Measurements from ENCODE around the gene GLCE. TPM values are rescaled to one million over a fixed set of nuclear protein-coding genes. Genes with fewer than 3 reads are reported as not detected.
"Not testable (repeated sequence)": the region's sequence is repeated elsewhere in the genome, so short reads cannot be mapped to it uniquely, and the experiment has no call there.

GLCE gene
- total RNA-seq, 1 donor = 3.7 TPM

DNA sequence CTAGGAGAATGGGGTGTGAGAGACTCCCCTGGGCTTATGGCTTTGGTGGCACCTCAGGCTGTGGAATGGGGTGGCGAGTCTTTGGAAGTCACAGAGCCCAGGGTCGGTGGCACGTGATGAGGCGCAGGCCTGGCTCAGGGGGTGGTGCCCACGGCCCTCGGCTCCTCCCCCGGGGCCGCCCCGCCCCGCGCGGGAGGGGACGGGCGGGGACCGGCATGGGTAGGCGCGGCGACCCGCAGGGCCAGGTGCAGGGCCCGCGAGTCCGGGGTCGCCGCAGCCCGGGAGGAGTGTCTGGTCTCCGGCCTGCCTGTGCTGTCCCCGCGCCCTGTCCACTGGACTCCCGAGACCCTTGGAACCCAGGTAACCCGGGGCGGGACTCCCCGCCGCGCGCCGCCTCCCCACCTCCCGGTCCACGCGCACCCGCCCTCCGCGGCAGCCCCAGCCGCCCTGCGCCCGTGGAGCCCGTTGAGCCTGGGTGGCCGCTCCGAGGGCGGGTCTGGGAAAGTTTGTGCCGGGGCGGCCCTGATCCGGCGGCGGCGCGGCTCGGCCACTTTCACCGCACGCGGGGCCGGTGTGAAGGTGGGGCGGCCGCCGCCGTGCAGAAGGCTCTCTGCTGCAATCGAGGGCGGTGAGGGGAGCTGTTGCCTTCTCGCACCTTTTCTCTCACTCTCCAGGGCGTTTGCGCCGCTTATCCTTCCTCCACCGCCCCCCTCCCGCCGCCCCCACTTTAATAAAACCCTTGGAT, 138.4 kb downstream of the GLCE start, which contains the start of gene PAQR5:
TSS of gene PAQR5 (plus strand) at position 216 of the 745 bp plus-strand sequence. CDS start 61,169 bp downstream, outside the sequence.
- H3K9me3 ChIP-seq (ENCODE audit: low read depth, low read length) = no peaks in the 10 kb centered on the region
- peaks cover 28% of the 10 kb centered on the region for H3K27me3 ChIP-seq (ENCODE audit: insufficient read depth, low read length)
- H3K4me3 ChIP-seq (ENCODE audit: low read length) = peak within 1 kb of the TSS; percentile 8

DNA sequence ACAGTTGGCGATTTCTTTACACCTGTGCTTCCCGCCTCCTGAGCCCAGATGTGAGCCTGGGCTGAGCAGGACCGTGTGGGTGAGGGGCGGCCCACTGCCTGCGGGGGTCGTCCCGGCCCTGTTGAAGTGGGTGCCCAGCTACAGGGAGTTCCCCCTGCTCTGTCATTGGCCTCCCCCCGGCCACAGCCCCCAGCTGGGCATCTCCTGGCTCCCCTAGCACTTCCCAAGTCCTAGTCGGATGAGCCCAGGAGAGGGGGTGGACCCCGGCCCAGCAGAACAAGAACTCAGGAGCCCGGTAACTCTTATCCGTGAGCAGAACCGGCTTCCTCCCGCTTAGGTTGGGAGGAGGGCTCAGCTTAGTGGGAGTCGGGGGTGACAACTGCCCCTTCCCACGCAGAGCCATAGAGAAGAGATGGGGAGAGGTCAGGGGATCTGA, 139.0 kb downstream of the GLCE start:
- Histone ChIP-seq H3K4me1 (ENCODE audit: insufficient read depth, low read length) (peaks cover 5% of the 10 kb centered on the region), H3K9me3 (ENCODE audit: low read depth, low read length) (no peaks in the 10 kb centered on the region), H3K27me3 (ENCODE audit: insufficient read depth, low read length) (peaks cover 28% of the 10 kb centered on the region), H3K4me3 (ENCODE audit: low read length) (no peak overlapping the region)

More for the DNA sequence above, 138.4 kb downstream of the GLCE start, which contains the start of gene PAQR5:
- peaks cover 5% of the 10 kb centered on the region for H3K4me1 ChIP-seq (ENCODE audit: insufficient read depth, low read length)

DNA sequence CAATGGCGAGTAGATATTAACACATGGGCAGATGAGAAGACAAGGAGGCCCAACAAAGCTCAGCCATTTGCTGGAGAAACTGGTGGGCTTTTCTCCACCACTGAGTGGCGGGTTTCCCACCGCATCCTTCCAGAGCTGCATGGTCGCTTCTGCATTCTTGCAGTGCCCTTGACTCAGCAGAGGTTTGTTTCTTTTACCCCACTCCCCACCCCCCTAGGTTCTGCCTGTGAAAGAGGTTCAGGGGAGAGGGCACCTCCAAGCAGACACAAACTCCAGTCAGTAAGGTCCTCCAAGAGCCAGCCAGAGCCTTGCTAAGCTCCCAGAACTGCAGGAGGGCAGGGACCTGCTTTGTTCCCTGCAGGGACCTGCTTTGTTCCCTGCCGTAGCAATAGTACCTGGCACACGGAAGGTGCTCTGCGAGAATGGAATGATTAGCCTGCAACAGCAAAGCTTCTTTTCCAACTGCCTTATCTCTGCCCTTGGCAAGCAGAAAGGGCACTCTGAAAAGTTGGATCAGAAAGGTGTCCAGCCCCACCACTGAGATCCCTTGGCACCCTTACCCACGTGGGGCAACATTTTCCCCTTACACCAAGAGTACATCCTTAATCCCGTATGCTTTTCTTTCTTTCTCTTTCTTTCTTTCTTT, 139.6 kb downstream of the GLCE start:
- H3K27me3 ChIP-seq (ENCODE audit: insufficient read depth, low read length) = peaks cover 28% of the 10 kb centered on the region
- peaks cover 5% of the 10 kb centered on the region for H3K4me1 ChIP-seq (ENCODE audit: insufficient read depth, low read length)
- no peak overlapping the region for H3K4me3 ChIP-seq (ENCODE audit: low read length)
- H3K9me3 ChIP-seq (ENCODE audit: low read depth, low read length) = no peaks in the 10 kb centered on the region

DNA sequence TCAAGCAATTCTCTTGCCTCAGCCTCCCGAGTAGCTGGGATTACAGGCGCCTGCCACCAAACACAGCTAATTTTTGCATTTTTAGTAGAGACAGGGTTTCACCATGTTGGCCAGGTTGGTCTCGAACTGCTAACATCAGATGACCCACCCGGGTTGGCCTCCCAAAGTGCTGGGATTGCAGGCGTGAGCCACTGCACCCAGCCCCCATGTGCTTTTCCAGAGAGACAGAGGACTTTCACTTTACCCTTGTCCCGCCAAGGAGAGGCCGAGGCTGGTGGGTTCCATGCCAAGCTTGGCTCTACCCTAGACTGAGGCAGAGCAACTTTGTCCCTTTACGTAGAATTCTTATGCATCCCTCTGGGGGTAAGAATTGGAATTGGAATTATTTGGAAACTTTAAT, 140.7 kb downstream of the GLCE start:
- H3K4me3 ChIP-seq (ENCODE audit: low read length); H3K9me3 ChIP-seq (ENCODE audit: low read depth, low read length); H3K4me1 ChIP-seq (ENCODE audit: insufficient read depth, low read length): not testable (repeated sequence)
- H3K27me3 ChIP-seq (ENCODE audit: insufficient read depth, low read length) = peaks cover 28% of the 10 kb centered on the region

DNA sequence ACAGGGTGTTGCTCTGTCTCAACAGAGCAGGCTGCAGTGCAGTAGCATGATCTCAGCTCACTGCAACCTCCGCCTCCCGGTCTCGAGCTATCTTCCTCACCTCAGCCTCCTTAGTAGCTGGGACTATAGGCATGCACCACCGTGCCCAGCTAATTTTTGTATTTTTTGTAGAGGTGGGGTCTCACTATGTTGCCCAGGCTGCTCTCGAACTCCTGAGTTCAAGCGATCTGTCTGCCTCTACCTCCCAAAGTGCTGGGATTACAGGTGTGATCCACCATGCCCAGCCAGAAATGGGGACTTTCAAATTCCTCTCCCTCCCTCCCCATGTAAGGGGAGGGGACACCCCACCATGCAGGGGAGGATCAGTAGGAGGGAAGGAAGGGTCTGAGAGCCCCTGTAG, 141.7 kb downstream of the GLCE start:
- not testable (repeated sequence) for H3K4me1 ChIP-seq (ENCODE audit: insufficient read depth, low read length); H3K9me3 ChIP-seq (ENCODE audit: low read depth, low read length); H3K4me3 ChIP-seq (ENCODE audit: low read length)
- H3K27me3 ChIP-seq (ENCODE audit: insufficient read depth, low read length) = peaks cover 28% of the 10 kb centered on the region

DNA sequence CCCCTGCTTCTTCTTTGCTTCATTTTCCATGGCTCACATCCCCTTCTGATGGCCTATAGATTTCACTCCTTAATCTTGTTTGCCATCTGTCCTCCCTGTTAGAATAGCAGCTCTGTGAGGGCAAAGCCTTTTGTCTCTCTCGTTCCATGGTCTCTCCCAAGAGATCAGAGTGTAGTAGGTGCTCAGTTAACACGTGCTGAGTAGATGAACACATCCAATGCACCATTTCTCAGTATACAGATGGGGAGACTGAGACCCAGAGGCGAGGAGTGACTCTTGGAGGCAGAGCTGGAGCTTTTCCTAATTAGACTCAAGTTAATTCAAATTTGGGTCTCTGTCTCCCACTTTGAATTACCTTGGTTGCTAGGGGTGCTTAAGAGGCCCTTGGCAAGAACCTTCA, 142.5 kb downstream of the GLCE start:
- Histone ChIP-seq H3K4me1 (ENCODE audit: insufficient read depth, low read length) (peaks cover 5% of the 10 kb centered on the region), H3K4me3 (ENCODE audit: low read length) (no peak overlapping the region), H3K9me3 (ENCODE audit: low read depth, low read length) (no peaks in the 10 kb centered on the region), H3K27me3 (ENCODE audit: insufficient read depth, low read length) (peaks cover 23% of the 10 kb centered on the region)

DNA sequence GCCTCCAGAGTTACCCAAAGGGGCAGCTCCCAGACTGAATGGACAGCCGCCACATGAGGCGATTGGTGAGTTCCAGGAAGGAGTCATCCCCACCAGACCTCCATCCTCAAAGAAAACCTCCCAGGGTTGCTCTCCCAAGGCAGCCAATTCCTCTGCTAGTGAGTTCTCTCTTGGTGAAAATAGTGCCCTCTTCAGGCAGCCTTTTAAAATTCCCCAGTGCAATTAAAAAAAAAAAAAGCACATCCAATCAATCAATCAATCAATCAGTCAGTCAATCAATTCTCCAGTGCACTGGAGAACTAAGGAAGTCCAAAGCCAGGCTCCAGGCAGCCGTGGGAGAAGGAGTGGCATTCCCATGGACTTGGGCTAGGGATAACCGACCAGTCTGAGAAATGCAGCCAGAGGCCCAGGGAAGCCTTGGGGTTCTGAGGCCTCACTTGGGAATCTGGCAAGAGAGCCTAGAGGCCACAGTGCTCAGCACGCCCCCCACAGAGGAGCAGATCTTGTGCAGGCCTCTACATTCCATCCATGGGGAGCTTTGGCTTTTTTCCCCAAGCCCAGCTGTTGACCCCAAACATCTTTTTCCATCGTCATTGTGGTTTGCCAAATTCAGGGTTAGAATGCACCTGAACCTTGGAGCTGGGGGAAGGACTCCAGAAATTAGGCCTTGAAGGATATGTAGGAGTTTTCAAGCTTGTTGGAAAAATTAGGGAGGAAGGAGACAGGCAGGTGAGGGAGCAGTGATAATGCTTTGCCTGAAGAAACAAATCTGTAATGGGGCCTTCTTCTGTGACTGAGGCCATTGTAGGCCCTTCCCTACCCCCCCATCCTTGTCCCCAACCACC, 143.1 kb downstream of the GLCE start:
- Histone ChIP-seq H3K4me3 (ENCODE audit: low read length) (no peak overlapping the region), H3K27me3 (ENCODE audit: insufficient read depth, low read length) (peaks cover 16% of the 10 kb centered on the region), H3K4me1 (ENCODE audit: insufficient read depth, low read length) (peaks cover 5% of the 10 kb centered on the region), H3K9me3 (ENCODE audit: low read depth, low read length) (no peaks in the 10 kb centered on the region)

DNA sequence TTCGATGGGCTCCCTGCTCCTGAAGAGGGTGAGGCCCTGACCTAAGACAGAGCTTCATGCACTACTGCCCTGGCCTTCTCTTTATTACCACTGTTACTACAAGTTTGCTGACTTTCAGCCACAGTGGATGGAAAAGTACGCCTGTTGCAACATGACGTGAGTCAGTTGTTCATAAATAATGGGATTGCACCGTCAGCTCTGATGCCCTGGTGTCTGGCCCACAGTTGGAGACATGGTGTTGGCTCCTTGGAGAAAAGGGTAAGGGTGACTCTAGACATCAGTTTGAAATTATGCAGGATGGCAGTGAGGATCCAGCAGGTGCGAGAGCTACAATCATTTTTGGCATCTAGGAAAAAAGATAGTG, 143.7 kb downstream of the GLCE start:
- Histone ChIP-seq H3K9me3 (ENCODE audit: low read depth, low read length) (no peaks in the 10 kb centered on the region), H3K4me1 (ENCODE audit: insufficient read depth, low read length) (peaks cover 5% of the 10 kb centered on the region), H3K27me3 (ENCODE audit: insufficient read depth, low read length) (peaks cover 16% of the 10 kb centered on the region), H3K4me3 (ENCODE audit: low read length) (no peak overlapping the region)

DNA sequence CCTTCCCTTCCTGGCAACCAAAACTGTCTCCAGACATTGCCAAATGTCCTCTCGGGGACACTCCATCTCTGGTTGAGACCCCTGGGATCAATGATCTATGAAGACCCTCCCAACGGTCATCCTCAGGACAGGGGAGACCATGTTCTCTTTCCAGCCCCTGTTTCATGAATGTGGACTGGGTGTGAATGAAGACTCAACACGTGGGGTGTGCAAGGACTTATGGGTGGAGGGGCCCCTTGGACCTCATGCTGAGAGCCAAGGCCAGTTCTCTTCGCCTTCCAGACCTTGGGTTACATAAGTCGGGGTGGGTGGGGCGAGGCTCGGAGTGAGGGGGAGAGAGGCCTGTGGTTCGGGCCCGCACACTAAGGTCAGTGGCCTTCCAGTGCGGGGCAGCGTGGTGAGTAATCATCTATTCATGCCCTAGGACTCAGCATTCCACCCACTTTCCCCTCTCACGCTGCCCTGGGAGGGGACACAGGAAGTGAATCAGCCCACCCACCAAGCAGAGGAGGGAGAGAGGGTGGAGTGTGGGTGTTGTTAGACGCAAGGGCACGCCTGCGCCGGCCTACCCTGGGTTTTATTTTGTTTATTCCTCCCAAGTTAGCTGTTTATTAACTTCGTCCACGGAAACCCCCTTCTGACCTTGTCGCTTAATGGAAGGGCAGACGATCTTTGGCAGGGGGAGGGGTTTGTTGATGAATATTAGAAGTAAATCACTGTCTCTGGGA, 144.9 kb downstream of the GLCE start:
- Histone ChIP-seq H3K9me3 (ENCODE audit: low read depth, low read length) (no peaks in the 10 kb centered on the region), H3K4me3 (ENCODE audit: low read length) (no peak overlapping the region), H3K4me1 (ENCODE audit: insufficient read depth, low read length) (no peaks in the 10 kb centered on the region), H3K27me3 (ENCODE audit: insufficient read depth, low read length) (peaks cover 6% of the 10 kb centered on the region)

DNA sequence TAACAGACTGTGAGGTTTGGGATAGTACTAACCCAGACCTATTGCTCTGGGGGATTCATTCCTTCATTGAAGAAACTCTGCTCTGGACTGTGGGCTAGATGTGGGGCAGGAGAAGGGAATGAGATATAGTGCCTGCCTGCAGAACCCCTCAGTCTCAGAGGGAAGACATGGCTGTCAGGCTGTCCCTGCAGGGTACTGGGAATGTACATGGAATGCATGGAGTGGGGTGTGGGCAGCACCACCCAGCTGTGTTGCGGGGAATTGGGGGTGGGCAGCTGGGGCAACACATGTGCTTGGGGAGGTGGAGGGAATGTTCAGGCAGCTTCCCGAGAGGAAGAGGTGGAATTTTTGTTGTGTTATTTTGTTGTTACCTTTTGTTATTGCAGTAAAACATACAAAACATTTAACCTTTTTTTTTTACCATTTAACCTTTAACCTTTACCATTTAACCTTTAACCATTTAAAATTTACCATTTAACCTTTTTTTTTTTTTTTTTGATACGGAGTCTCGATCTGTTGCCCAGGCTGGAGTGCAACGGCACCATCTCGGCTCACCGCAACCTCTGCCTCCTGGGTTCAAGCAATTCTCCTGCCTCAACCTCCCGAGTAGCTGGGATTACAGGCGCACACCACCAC, 145.6 kb downstream of the GLCE start:
- Histone ChIP-seq H3K9me3 (ENCODE audit: low read depth, low read length) (no peaks in the 10 kb centered on the region), H3K4me3 (ENCODE audit: low read length) (no peak overlapping the region), H3K27me3 (ENCODE audit: insufficient read depth, low read length) (peaks cover 5% of the 10 kb centered on the region), H3K4me1 (ENCODE audit: insufficient read depth, low read length) (no peaks in the 10 kb centered on the region)

DNA sequence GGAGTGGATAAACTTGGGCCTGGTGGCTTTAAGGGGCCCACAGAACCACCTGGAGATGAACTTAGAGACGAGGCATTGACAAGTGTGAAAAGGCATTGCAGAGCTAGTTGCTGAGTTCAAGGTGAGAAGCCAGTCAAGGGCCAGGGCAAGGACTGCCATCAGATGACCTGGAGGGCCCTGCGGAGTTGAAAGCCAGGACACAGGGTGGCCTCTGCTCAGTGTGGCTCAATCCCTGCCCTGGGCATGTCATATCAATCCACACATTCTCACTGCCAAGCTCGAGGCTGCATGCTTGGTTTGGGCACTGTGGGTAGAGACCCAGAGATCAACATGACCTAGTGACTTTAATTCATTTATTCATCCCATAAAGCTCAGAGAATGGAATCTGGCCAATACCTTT, 147.5 kb downstream of the GLCE start:
- Histone ChIP-seq H3K4me1 (ENCODE audit: insufficient read depth, low read length) (peaks cover 3% of the 10 kb centered on the region), H3K9me3 (ENCODE audit: low read depth, low read length) (no peaks in the 10 kb centered on the region), H3K27me3 (ENCODE audit: insufficient read depth, low read length) (no peaks in the 10 kb centered on the region), H3K4me3 (ENCODE audit: low read length) (no peak overlapping the region)

DNA sequence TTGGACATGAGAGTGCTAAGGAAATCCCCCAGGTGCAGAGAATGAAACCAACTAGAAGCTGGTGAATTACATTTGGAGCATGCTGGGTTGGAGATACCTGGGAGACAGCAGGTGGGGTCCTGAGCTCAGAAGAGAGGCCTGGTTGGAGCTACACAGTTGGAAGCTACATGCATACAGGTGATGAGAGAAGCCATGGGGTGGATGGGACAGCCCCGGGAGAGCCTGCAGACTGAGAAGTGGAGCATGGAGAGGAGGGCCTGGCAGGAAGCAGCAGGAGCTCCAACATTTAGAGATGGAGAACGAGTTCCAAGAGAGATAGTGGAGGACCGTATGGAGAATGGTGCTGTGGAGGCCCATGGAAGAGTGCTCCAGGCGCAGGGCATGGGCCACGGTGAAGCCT, 148.5 kb downstream of the GLCE start:
- peaks cover 13% of the 10 kb centered on the region for H3K4me1 ChIP-seq (ENCODE audit: insufficient read depth, low read length)
- no peaks in the 10 kb centered on the region for H3K9me3 ChIP-seq (ENCODE audit: low read depth, low read length)
- no peaks in the 10 kb centered on the region for H3K27me3 ChIP-seq (ENCODE audit: insufficient read depth, low read length)
- H3K4me3 ChIP-seq (ENCODE audit: low read length) = no peak overlapping the region

DNA sequence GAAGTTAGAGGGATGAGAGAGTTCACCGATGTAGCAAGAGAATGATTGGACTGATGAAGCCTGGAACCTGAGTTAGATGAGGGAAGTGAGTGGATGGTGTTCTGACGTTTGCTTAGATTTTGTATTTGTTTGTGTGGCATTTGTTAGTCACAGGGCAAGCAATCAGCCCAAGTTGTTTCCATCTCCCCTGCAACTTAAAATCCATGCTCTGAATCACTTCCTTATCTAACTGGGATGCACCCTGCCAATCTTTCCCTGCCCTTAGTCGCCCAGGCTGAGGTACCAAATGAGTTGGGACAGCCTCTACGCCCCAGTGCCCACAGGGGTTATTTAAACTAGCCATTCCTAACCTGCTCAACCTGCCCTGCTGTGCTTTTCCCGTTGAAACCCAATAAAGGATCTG, 150.9 kb downstream of the GLCE start:
- Histone ChIP-seq H3K27me3 (ENCODE audit: insufficient read depth, low read length) (no peaks in the 10 kb centered on the region), H3K4me3 (ENCODE audit: low read length) (no peak overlapping the region), H3K9me3 (ENCODE audit: low read depth, low read length) (no peaks in the 10 kb centered on the region), H3K4me1 (ENCODE audit: insufficient read depth, low read length) (peaks cover 17% of the 10 kb centered on the region)

DNA sequence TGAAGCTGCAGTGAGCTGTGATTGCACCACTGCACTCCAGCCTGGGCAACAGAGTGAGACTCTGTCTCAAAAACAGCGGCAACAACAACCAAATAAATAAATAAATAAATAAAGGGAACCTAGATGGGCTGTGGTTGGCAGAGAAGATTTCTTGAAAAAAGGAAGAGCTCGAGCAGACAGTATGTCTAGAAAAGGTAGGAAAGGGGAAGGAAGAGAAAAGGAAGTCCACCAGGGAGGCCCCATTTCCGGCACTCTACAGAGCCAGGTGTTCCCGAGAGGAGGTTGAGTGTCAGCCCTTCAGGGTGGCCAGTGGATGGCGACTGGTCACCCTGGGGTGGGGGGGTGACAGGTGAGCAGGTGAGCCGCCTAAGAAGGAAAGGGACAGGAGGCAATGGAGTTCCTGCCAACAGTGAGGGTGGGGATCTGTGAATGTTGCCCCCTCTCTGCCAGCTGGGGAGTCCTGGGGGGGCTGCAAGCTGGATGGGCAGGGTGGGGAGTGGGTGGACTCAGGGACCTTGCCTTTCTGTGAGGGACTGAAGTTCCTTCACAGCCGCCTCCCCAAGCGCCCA, 153.1 kb downstream of the GLCE start:
- no peak overlapping the region for H3K4me3 ChIP-seq (ENCODE audit: low read length)
- no peaks in the 10 kb centered on the region for H3K27me3 ChIP-seq (ENCODE audit: insufficient read depth, low read length)
- H3K9me3 ChIP-seq (ENCODE audit: low read depth, low read length) = no peaks in the 10 kb centered on the region
- peaks cover 17% of the 10 kb centered on the region for H3K4me1 ChIP-seq (ENCODE audit: insufficient read depth, low read length)
